HepG2 (cell line): ENCODE data around the gene NEURL1B. TPM values are rescaled to one million over a fixed set of nuclear protein-coding genes. Genes with fewer than 3 reads are reported as not detected.

Source experiments
- ATAC-seq: fragments of 200-7000 bp; cut with Tn5 transposase; 3 replicates; pipeline ENCODE4 v1.9.1; 2020; ENCODE audit warnings: mild to moderate bottlenecking, moderate library complexity
- BruUV-seq: library from RNA; stranded (reverse); fragments of 400-500 nt; replicated peaks from 2 replicates; lab custom pipeline; 2021; lab: Mats Ljungman, UMichigan
- CTCF ChIA-PET: fragments of 300-600 bp; formaldehyde crosslinking; extraction: SDS; loops from one replicate; lab custom pipeline; 2021; ENCODE audit warnings: low total read pairs, inconsistent platforms, low intra/inter-chr PET ratio; lab: Yijun Ruan, JAX
- POLR2A ChIA-PET: fragments of 350-600 bp; sonication (Branson Sonifier 250); formaldehyde crosslinking; loops from one replicate; lab custom pipeline; 2020; ENCODE audit warnings: antibody characterized with exemption, inconsistent platforms; lab: Yijun Ruan, JAX
- DNase-seq: peaks from one replicate; pipeline ENCODE4 v3.0.0-alpha.2; 2015; ENCODE audit warnings: low spot score
- FAIRE-seq: peaks from 3 replicates; lab custom pipeline; 2011; peaks lifted over from hg19 to GRCh38; lab: Jason Lieb, UNC
- H2AFZ ChIP-seq: one replicate; pipeline ENCODE4 v1.6.1; 2011; ENCODE audit warnings: low read length, inconsistent platforms
- H3K27ac ChIP-seq: fragments of 300-600 bp; 3 replicates; pipeline ENCODE4 v1.8.0; 2011; ENCODE audit warnings: mixed run types, mild to moderate bottlenecking, mixed read lengths, low read length, inconsistent platforms; ENCODE audit not compliant: insufficient read depth; ENCODE audit errors: extremely low read length
- H3K27me3 ChIP-seq, 2 experiments: fragments of 200-600 bp in 1 of 2; 2 replicates in 1 of 2; 3 replicates in 1 of 2; pipeline versions ENCODE4 v1.6.0 to v1.8.0; 2011; ENCODE audit warnings: low read length in 2 of 2, mild to moderate bottlenecking in 2 of 2, moderate library complexity in 2 of 2, inconsistent platforms in 1 of 2; ENCODE audit not compliant: insufficient read depth in 2 of 2, control insufficient read depth in 1 of 2
- H3K36me3 ChIP-seq, 2 experiments: fragments of 200-600 bp in 1 of 2; replicated peaks in 1 of 2; 2 replicates in 1 of 2; 3 replicates in 1 of 2; pipeline versions ENCODE4 v1.5.1 to v1.8.0; 2011; ENCODE audit warnings: low read length in 2 of 2, inconsistent platforms in 1 of 2; ENCODE audit not compliant: insufficient read depth in 2 of 2, control insufficient read depth in 1 of 2
- H3K4me1 ChIP-seq: 2 replicates; pipeline ENCODE4 v1.5.1; 2012; ENCODE audit warnings: low read length, inconsistent platforms; ENCODE audit not compliant: insufficient read depth
- H3K4me2 ChIP-seq: 2 replicates; pipeline ENCODE4 v1.6.0; 2011; ENCODE audit warnings: low read depth, low read length, inconsistent platforms
- H3K4me3 ChIP-seq, 3 experiments: fragments of 200-600 bp in 1 of 3; sonication (generic), shearing (Covaris generic) in 1 of 3; replicated peaks in 1 of 3; 2 replicates each; pipeline ENCODE4 v1.5.1; 2011 to 2016; ENCODE audit warnings: low read length in 3 of 3, inconsistent platforms in 2 of 3, low read depth in 2 of 3, mild to moderate bottlenecking in 2 of 3, control low read depth in 1 of 3, mixed read lengths in 1 of 3; ENCODE audit not compliant: insufficient read depth in 1 of 3
- H3K79me2 ChIP-seq: one replicate; pipeline ENCODE4 v1.6.1; 2011; ENCODE audit warnings: low read length, inconsistent platforms; ENCODE audit not compliant: insufficient read depth
- H3K9ac ChIP-seq: 2 replicates; pipeline ENCODE4 v1.6.0; 2011; ENCODE audit warnings: mild to moderate bottlenecking, low read depth, low read length, inconsistent platforms; ENCODE audit not compliant: insufficient read depth
- H3K9me3 ChIP-seq: 2 replicates; pipeline ENCODE4 v1.5.1; 2012; ENCODE audit warnings: mild to moderate bottlenecking, low read length
- H4K20me1 ChIP-seq: 2 replicates; pipeline ENCODE4 v1.6.0; 2011; ENCODE audit warnings: inconsistent platforms, mild to moderate bottlenecking, low read length, moderate library complexity; ENCODE audit not compliant: insufficient read depth
- HNRNPL ChIP-seq: fragments of 200-400 bp; formaldehyde crosslinking; IDR thresholded peaks from 2 replicates; pipeline ENCODE4 v1.6.1; 2017; ENCODE audit warnings: mild to moderate bottlenecking, low read depth, low read length
- MED13 ChIP-seq: sonication (generic); formaldehyde crosslinking; IDR thresholded peaks from 2 replicates; pipeline ENCODE4 v1.5.0; 2020; ENCODE audit warnings: missing genetic modification reagents
- TARDBP ChIP-seq: sonication (generic); formaldehyde crosslinking; IDR thresholded peaks from 2 replicates; pipeline ENCODE4 v1.8.0; 2022; ENCODE audit warnings: mild to moderate bottlenecking, missing genetic modification reagents
- ZSCAN29 ChIP-seq: sonication (generic); formaldehyde crosslinking; conservative IDR thresholded peaks from 2 replicates; pipeline ENCODE4 v1.4.0; 2020; ENCODE audit warnings: mild to moderate bottlenecking, missing genetic modification reagents
- WGBS: methylation state at CpG from one replicate; pipeline ENCODE4 v1.1.6; 2017; ENCODE audit warnings: low lambda C conversion rate; 5-methylcytosine and 5-hydroxymethylcytosine counted together
- in situ Hi-C: cut with HindIII; loops from 2 replicates; pipeline ENCODE4 v1.10.0; 2017; ENCODE audit warnings: low pct_unique_long_range_greater_than_20kb; ENCODE audit not compliant: extremely low pct_ligation_motif_present
- intact Hi-C: fragments of 100-400 bp; cut with micrococcal nuclease; formaldehyde crosslinking; loops from one replicate; pipeline ENCODE4 v1.10.0; 2022; ENCODE audit not compliant: unreplicated experiment
- polyA plus RNA-seq, 8 experiments: library from polyadenylated mRNA; depleted of rRNA in 3 of 8; stranded (reverse) in 7 of 8; unstranded in 1 of 8; fragments of >200 nt; fragmentation: Illumina TruSeq in 4 of 8; extraction: Trizol in 4 of 8; gene quantifications; 2 replicates each; pipeline versions ENCODE4 v1.2.1 to v1.2.3, GENCODE V29; 2011 to 2016; ENCODE audit warnings: low read depth in 4 of 8, missing spikeins in 1 of 8, mixed read lengths in 1 of 8; ENCODE audit not compliant: insufficient read depth in 1 of 8
- total RNA-seq, 5 experiments: library from RNA; depleted of rRNA; stranded (reverse); fragments of >200 nt; fragmentation: Illumina TruSeq; extraction: Trizol; gene quantifications; 2 replicates each; pipeline ENCODE4 v1.2.3, GENCODE V29; 2016; ENCODE audit warnings: low read depth in 1 of 5
- TF ChIP-seq, protein P1 (sequence below): sonication (generic); formaldehyde crosslinking; IDR thresholded peaks from 2 replicates; pipeline ENCODE4 v1.5.0; 2020; ENCODE audit warnings: mild to moderate bottlenecking, missing genetic modification reagents, borderline replicate concordance
- TF ChIP-seq, protein P2 (sequence below): sonication (generic); formaldehyde crosslinking; IDR thresholded peaks from 2 replicates; pipeline ENCODE4 v1.4.0; 2020; ENCODE audit warnings: missing genetic modification reagents

NEURL1B gene
- total and polyA plus RNA-seq, 2 of the 13 experiments (the other 11 are each of a cell fraction or from before 2014, with no cell fraction given), result 0.09 to 0.13 TPM

DNA sequence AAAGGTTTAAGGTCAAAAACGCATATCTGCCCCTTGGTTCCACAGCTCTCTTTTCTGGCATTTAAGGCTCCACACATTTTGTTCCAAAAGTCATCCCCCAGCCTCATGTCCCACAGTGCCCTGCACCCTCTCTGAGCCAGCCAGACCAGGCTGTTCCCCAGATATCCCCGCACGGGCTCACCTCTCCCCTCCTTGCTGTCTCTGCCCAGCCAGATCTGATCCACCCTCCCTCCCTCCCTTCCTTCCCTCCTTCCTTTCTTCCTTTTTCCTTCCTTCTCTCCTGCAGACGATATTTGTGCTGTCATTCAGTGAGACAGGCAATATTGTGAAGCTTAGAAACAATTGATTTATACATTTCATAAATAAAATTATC, 92.9 kb downstream of the NEURL1B start:
- ATAC-seq (peak; percentile 20), DNase-seq (no peak), FAIRE-seq (no peak)
- no peak overlapping the region for H3K27ac ChIP-seq
- H3K4me3 ChIP-seq, result peak overlapping the region; percentile 36 to 57 (median 37); a peak in 5 of 6 replicates
- no peaks in the 10 kb centered on the region for H3K9me3 ChIP-seq
- in situ Hi-C loops (loop anchor here (5.0 kb wide), 1 partner anchor 33 kb away; no protein-coding TSS in a partner anchor), intact Hi-C loops (loop anchor here (1.0 kb wide), 1 partner anchor 31 kb away; no protein-coding TSS in a partner anchor)
- no TSS peak for BruUV-seq
- TF ChIP-seq TARDBP, result 0 out of 2 replicates have a peak, but pooled peaks have one; percentile 1
- TF ChIP-seq, protein P1, sequence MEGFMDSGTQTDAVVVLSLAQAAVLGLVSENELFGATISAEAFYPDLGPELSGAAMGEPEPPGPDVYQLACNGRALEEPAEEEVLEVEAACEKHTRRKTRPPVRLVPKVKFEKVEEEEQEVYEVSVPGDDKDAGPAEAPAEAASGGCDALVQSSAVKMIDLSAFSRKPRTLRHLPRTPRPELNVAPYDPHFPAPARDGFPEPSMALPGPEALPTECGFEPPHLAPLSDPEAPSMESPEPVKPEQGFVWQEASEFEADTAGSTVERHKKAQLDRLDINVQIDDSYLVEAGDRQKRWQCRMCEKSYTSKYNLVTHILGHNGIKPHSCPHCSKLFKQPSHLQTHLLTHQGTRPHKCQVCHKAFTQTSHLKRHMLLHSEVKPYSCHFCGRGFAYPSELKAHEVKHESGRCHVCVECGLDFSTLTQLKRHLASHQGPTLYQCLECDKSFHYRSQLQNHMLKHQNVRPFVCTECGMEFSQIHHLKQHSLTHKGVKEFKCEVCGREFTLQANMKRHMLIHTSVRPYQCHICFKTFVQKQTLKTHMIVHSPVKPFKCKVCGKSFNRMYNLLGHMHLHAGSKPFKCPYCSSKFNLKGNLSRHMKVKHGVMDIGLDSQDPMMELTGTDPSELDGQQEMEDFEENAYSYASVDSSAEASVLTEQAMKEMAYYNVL (CRISPR knock-in tag), result peak; percentile 33; the same call in 1 of the 2 replicates
- no peak for TF ChIP-seq ZSCAN29
- TF ChIP-seq MED13 (CRISPR knock-in tag), result no peak
- H3K4me1 ChIP-seq, result peaks cover 82% of the 10 kb centered on the region
- no peaks in the 10 kb centered on the region for H4K20me1 ChIP-seq
- CTCF ChIA-PET, result no interaction called here
- H2AFZ ChIP-seq, result no peak overlapping the region
- no peaks in the 10 kb centered on the region for H3K36me3 ChIP-seq
- H3K27me3 ChIP-seq, result peaks cover 0 to 15% of the 10 kb centered on the region in 2 experiments; a peak in 3 of 5 replicates
- H3K79me2 ChIP-seq, result no peaks in the 10 kb centered on the region
- POLR2A ChIA-PET, result interaction anchor here (1.0 to 3.2 kb wide), 8 partner anchors 9 to 125 kb away, joined by 3 to 29 read pairs (median 6); partner anchors contain the start of gene DUSP1
- peak overlapping the region; percentile 62 for H3K9ac ChIP-seq
- WGBS, result under 1% methylated on average over 4 of the region's 4 CpGs
- peak overlapping the region; percentile 82 for H3K4me2 ChIP-seq

DNA sequence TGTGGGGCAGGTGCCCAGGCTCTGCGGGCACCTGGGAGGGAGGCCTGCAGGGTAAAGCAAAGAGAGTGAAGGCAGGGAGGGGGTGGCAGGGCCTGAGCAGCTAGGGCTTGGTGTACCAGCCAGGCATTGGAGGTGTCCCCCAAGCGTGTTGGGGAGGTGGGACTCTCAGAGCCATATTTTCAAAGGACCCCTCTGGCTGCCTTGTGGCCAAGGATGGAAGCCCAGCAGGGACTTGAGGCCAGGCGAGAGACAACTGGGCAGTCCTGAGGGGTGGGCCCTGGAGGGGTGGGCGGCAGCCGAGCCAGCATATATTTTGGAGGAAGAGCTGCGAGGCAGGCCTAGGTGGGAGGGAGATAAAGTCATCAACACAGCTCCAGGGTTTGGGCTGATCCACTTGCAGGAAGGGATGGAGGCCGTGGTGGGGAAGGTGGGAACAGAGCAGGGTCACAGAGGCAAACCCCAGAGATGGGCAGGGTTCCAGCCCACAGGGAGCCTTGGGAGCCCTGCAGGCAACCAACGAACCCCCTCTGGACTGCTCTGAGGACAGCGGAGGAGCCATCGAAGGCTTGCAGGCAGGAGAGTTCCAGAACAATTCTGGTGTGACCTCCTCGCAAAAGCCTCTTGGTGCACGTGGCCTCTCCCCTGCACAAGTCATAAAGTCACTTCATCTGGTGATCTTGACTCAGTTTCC, 94.2 kb downstream of the NEURL1B start:
- in situ Hi-C loops, result no loop called here
- CTCF ChIA-PET, result no interaction called here
- H3K79me2 ChIP-seq, result no peaks in the 10 kb centered on the region
- intact Hi-C loops, result no loop called here
- 61% methylated on average over 7 of the region's 12 CpGs for WGBS
- BruUV-seq, result no TSS peak
- no peak for DNase-seq
- no peak overlapping the region for H3K9ac ChIP-seq
- peak overlapping the region; percentile 83; the same call in 1 of the 2 replicates for H3K4me2 ChIP-seq
- peak overlapping the region in 1 of 3 experiments; percentile 60; a peak in 1 of 6 replicates for H3K4me3 ChIP-seq
- H3K27me3 ChIP-seq, result peaks cover 0 to 7% of the 10 kb centered on the region in 2 experiments; a peak in 1 of 5 replicates
- TF ChIP-seq, protein P2, sequence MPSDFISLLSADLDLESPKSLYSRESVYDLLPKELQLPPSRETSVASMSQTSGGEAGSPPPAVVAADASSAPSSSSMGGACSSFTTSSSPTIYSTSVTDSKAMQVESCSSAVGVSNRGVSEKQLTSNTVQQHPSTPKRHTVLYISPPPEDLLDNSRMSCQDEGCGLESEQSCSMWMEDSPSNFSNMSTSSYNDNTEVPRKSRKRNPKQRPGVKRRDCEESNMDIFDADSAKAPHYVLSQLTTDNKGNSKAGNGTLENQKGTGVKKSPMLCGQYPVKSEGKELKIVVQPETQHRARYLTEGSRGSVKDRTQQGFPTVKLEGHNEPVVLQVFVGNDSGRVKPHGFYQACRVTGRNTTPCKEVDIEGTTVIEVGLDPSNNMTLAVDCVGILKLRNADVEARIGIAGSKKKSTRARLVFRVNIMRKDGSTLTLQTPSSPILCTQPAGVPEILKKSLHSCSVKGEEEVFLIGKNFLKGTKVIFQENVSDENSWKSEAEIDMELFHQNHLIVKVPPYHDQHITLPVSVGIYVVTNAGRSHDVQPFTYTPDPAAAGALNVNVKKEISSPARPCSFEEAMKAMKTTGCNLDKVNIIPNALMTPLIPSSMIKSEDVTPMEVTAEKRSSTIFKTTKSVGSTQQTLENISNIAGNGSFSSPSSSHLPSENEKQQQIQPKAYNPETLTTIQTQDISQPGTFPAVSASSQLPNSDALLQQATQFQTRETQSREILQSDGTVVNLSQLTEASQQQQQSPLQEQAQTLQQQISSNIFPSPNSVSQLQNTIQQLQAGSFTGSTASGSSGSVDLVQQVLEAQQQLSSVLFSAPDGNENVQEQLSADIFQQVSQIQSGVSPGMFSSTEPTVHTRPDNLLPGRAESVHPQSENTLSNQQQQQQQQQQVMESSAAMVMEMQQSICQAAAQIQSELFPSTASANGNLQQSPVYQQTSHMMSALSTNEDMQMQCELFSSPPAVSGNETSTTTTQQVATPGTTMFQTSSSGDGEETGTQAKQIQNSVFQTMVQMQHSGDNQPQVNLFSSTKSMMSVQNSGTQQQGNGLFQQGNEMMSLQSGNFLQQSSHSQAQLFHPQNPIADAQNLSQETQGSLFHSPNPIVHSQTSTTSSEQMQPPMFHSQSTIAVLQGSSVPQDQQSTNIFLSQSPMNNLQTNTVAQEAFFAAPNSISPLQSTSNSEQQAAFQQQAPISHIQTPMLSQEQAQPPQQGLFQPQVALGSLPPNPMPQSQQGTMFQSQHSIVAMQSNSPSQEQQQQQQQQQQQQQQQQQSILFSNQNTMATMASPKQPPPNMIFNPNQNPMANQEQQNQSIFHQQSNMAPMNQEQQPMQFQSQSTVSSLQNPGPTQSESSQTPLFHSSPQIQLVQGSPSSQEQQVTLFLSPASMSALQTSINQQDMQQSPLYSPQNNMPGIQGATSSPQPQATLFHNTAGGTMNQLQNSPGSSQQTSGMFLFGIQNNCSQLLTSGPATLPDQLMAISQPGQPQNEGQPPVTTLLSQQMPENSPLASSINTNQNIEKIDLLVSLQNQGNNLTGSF (CRISPR knock-in tag), result no peak
- 0 out of 2 replicates have a peak, but pooled peaks have one; percentile 55 for TF ChIP-seq HNRNPL
- TF ChIP-seq, all 625 proteins: peak for 1
- no peak overlapping the region for H3K27ac ChIP-seq
- POLR2A ChIA-PET, result no interaction called here
- ATAC-seq, result no peak
- no peaks in the 10 kb centered on the region for H3K36me3 ChIP-seq
- H4K20me1 ChIP-seq, result no peaks in the 10 kb centered on the region
- H2AFZ ChIP-seq, result no peak overlapping the region
- H3K4me1 ChIP-seq, result peaks cover 74% of the 10 kb centered on the region
- no peak for FAIRE-seq
- H3K9me3 ChIP-seq, result no peaks in the 10 kb centered on the region
